WERI-Rb-1 (cell line): ENCODE data around the gene GABBR2.
"Not testable (repeated sequence)": the region's sequence is repeated elsewhere in the genome, so short reads cannot be mapped to it uniquely, and the experiment has no call there.

Source experiments
- DNase-seq: peaks from one replicate; pipeline ENCODE4 v3.0.0-alpha.2; 2020
- H3K27ac ChIP-seq: fragments of 250-450 bp; sonication (Bioruptor Pico); 2 replicates; pipeline ENCODE4 v1.5.1; 2020; ENCODE audit warnings: mild to moderate bottlenecking, moderate library complexity
- H3K27me3 ChIP-seq: fragments of 250-450 bp; sonication (Bioruptor Pico); 2 replicates; pipeline ENCODE4 v1.5.1; 2021; ENCODE audit warnings: mild to moderate bottlenecking, low read depth, moderate library complexity; ENCODE audit not compliant: insufficient read depth, severe bottlenecking
- H3K36me3 ChIP-seq: fragments of 250-450 bp; sonication (Bioruptor Pico); 2 replicates; pipeline ENCODE4 v1.5.1; 2020; ENCODE audit warnings: mild to moderate bottlenecking, moderate library complexity
- H3K4me3 ChIP-seq: 2 replicates; pipeline ENCODE4 v1.5.1; 2011; ENCODE audit warnings: low read depth, mild to moderate bottlenecking, control low read depth, low read length
- H3K9me3 ChIP-seq: fragments of 250-450 bp; sonication (Bioruptor Pico); 2 replicates; pipeline ENCODE4 v1.5.1; 2021; ENCODE audit warnings: mild to moderate bottlenecking, moderate library complexity; ENCODE audit not compliant: severe bottlenecking
- TF ChIP-seq, protein P1 (sequence below): IDR thresholded peaks from 2 replicates; pipeline ENCODE4 v1.5.1; 2011; ENCODE audit warnings: low read depth, mild to moderate bottlenecking, control low read depth, inconsistent platforms, low read length

GABBR2 gene

DNA sequence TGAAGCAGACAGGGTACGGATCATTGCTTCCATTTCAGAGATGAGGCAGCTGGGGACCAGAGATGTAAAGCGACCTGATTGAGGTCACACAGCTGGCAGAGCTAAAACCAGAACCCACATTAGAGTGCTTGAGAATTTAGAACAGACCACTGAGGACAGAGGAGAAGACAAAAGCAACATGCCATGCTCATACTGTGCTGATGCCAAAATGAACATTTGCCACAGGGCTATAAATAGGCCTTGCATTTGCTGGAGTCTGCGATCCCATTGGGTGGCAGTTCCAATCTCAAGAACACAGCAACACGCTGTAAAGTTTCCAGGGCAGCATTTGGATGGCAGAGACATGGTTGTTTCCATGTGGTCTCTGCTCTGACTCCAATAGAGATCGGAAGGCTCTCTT lies 230.9 kb downstream of the GABBR2 start:
- Histone ChIP-seq H3K27ac (no peak overlapping the region), H3K9me3 (no peaks in the 10 kb centered on the region), H3K36me3 (peaks cover 34% of the 10 kb centered on the region), H3K4me3 (no peak overlapping the region), H3K27me3 (no peaks in the 10 kb centered on the region)
- DNase-seq, result no peak
- TF ChIP-seq, protein P1, sequence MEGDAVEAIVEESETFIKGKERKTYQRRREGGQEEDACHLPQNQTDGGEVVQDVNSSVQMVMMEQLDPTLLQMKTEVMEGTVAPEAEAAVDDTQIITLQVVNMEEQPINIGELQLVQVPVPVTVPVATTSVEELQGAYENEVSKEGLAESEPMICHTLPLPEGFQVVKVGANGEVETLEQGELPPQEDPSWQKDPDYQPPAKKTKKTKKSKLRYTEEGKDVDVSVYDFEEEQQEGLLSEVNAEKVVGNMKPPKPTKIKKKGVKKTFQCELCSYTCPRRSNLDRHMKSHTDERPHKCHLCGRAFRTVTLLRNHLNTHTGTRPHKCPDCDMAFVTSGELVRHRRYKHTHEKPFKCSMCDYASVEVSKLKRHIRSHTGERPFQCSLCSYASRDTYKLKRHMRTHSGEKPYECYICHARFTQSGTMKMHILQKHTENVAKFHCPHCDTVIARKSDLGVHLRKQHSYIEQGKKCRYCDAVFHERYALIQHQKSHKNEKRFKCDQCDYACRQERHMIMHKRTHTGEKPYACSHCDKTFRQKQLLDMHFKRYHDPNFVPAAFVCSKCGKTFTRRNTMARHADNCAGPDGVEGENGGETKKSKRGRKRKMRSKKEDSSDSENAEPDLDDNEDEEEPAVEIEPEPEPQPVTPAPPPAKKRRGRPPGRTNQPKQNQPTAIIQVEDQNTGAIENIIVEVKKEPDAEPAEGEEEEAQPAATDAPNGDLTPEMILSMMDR, result no peak

DNA sequence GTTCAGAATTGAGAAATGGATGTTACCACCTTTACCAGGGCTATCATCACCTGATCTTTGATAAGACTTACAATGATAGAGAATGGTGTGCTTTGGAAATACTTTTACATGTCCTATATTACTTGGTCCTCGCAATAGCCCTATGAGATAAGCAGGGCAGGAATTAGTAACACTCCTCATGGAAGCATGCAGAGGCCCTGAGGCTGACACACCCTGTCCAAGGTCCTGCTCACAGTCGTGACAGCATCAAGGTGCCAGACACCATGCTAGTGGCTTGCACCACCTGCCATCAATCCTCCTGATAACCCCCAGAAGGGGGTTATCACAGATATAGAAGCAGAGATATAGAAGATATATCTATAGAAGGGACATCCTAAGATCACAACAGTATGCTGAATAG lies 236.5 kb downstream of the GABBR2 start:
- DNase-seq, result no peak
- no peak overlapping the region for H3K4me3 ChIP-seq
- H3K36me3 ChIP-seq, result peaks cover 59% of the 10 kb centered on the region
- TF ChIP-seq, protein P1, result no peak
- H3K27me3 ChIP-seq, result no peaks in the 10 kb centered on the region
- no peak overlapping the region for H3K27ac ChIP-seq
- H3K9me3 ChIP-seq, result no peaks in the 10 kb centered on the region

DNA sequence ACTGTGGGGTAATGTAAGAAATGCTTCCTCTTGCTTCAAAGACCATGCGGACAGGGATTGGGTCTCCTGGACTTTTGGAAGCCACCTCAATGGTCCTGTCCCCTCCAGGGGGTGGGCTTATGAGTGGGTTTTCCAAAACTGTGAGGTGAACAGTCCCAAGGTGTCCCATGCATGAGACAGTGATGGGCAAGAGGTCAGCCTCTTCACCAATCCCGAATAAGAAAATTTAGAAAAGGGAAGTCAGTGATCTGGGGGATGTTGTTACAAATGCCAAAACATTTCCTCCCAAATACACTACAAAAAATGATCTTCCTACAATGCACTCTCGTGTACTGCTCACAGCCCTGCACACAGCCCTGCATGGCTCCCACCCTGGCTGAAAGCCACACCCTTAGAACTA lies 237.6 kb downstream of the GABBR2 start:
- no peak for DNase-seq
- no peak overlapping the region for H3K4me3 ChIP-seq
- H3K36me3 ChIP-seq, result peaks cover 67% of the 10 kb centered on the region
- no peaks in the 10 kb centered on the region for H3K27me3 ChIP-seq
- no peak overlapping the region for H3K27ac ChIP-seq
- peaks cover 3% of the 10 kb centered on the region for H3K9me3 ChIP-seq
- TF ChIP-seq, protein P1, result no peak

DNA sequence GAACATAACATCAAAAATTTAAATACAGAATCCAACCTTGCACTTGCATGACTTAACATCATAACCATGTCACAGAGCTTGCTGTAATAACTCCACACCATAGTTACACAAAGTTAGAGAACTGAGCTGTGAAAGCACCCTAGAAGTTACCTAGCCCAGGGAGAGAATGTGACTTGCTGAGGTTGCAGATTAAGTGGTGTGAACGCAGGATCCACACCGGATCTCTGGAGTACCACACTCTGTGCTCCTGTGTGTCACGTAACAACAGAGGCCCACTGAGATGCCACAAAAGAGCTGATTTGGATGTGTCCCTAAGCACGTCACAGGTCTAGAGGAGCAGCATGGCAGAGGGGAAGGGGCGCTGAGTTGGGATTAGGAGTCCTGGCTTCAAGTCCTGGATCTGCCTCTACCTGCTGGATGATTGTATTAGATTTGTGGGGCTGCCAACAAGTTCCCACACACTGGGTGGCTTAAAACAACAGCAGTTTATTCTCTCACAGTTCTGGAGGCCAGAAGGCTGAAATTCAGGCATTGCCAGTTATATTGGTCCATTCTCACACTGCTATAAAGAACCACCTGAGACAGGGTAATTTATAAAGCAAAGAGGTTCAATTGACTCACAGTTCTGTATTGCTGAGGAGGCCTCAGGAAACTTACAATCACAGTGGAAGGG lies 240.0 kb downstream of the GABBR2 start:
- Histone ChIP-seq H3K36me3 (peaks cover 76% of the 10 kb centered on the region), H3K27ac (no peak overlapping the region; the same call in 1 of the 2 replicates), H3K27me3 (no peaks in the 10 kb centered on the region), H3K4me3 (no peak overlapping the region), H3K9me3 (peaks cover 3% of the 10 kb centered on the region)
- no peak for DNase-seq
- TF ChIP-seq, protein P1, result no peak

DNA sequence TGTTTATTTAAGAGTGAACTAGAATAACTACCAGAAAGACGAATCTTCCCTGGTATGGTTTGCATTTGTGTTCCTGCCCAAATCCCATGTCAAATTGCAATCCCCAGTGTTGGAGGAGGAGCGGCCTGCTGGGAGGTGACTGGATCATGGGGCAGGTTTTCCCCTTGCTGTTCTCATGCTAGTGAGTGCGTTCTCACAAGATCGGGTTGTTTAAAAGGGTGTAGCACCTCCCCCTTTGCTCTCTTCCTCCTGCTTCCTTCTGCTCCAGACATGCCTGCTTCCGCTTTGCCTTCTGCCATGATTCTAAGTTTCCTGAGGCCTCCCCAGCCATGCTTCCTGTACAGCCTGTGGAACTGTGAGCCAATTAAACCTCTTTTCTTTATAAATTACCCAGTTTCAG lies 242.9 kb downstream of the GABBR2 start:
- Histone ChIP-seq H3K36me3 (peaks cover 78% of the 10 kb centered on the region), H3K4me3 (no peak overlapping the region), H3K27ac (no peak overlapping the region), H3K27me3 (no peaks in the 10 kb centered on the region), H3K9me3 (peaks cover 27% of the 10 kb centered on the region)
- TF ChIP-seq, protein P1, result no peak
- DNase-seq, result no peak

DNA sequence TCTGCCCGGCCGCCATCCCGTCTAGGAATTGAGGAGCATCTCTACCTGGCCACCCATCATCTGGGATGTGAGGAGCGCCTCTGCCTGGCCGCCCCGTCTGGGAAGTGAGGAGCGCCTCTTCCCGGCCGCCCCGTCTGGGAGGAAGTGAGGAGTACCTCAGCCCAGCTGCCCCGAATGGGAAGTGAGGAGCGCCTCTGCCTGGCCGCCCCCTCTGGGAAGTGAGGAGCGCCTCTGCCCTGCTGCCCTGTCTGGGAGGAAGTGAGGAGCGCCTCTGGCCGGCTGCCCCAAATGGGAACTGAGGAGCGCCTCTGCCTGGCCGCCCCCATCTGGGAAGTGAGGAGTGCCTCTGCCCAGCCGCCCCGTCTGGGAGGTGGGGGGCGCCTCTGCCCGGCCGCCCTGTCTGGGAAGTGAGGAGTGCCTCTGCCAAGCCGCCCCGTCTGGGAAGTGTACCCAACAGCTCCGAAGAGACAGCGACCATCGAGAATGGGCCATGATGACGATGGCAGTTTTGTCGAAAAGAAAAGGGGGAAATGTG lies 244.5 kb downstream of the GABBR2 start:
- not testable (repeated sequence) for H3K4me3 ChIP-seq, H3K27me3 ChIP-seq, H3K27ac ChIP-seq, DNase-seq
- peaks cover 73% of the 10 kb centered on the region for H3K36me3 ChIP-seq
- peaks cover 31% of the 10 kb centered on the region for H3K9me3 ChIP-seq
